ENCODE data around the gene GSDMA.

The GSDMA gene

GRCh38 chr17:39971076-39971603 is 8.3 kb downstream of the GSDMA start:
- no peak for TF ChIP-seq CTCF (conservative IDR thresholded peaks at IDR 0.05; ENCODE audit: low read depth, low read length)
- no peak overlapping the region for H3K4me3 ChIP-seq (ENCODE audit: low read depth, low read length)
- DNase-seq (ENCODE audit: low read depth): no peak

- no peak for TF ChIP-seq CTCF (conservative IDR thresholded peaks at IDR 0.05; ENCODE audit: low read depth, low read length)
- peak; percentile 35 for DNase-seq (ENCODE audit: low read depth)
- H3K4me3 ChIP-seq (ENCODE audit: low read depth, low read length): no peak overlapping the region
These were observed 9.5 kb downstream of the GSDMA start for GRCh38 chr17:39972271-39972670.

- peak; percentile 33 for DNase-seq (ENCODE audit: low read depth)
- TF ChIP-seq CTCF (conservative IDR thresholded peaks at IDR 0.05; ENCODE audit: low read depth, low read length): no peak
- no peak overlapping the region for H3K4me3 ChIP-seq (ENCODE audit: low read depth, low read length)
These were observed 10.7 kb downstream of the GSDMA start for GRCh38 chr17:39973496-39973895.

- TF ChIP-seq CTCF (conservative IDR thresholded peaks at IDR 0.05; ENCODE audit: low read depth, low read length): no peak
- H3K4me3 ChIP-seq (ENCODE audit: low read depth, low read length): no peak overlapping the region
- DNase-seq (ENCODE audit: low read depth): no peak
These were observed 11.6 kb downstream of the GSDMA start for GRCh38 chr17:39974433-39974832.

- no peak overlapping the region for H3K4me3 ChIP-seq (ENCODE audit: low read depth, low read length)
- DNase-seq (ENCODE audit: low read depth): no peak
- TF ChIP-seq CTCF (conservative IDR thresholded peaks at IDR 0.05; ENCODE audit: low read depth, low read length): no peak
These were observed 13.0 kb downstream of the GSDMA start for GRCh38 chr17:39975801-39976200.

- H3K4me3 ChIP-seq (ENCODE audit: low read depth, low read length): no peak overlapping the region
- TF ChIP-seq CTCF (conservative IDR thresholded peaks at IDR 0.05; ENCODE audit: low read depth, low read length): no peak
- DNase-seq (ENCODE audit: low read depth): peak; percentile 72
These were observed 16.3 kb downstream of the GSDMA start for GRCh38 chr17:39979016-39979670.

- TF ChIP-seq CTCF (conservative IDR thresholded peaks at IDR 0.05; ENCODE audit: low read depth, low read length): peak; percentile 41
- DNase-seq (ENCODE audit: low read depth): no peak
- peak overlapping the region; percentile 99 for H3K4me3 ChIP-seq (ENCODE audit: low read depth, low read length)
These were observed 17.1 kb downstream of the GSDMA start for GRCh38 chr17:39979893-39980350.
